HFFc6 (cell line): Measurements from ENCODE around the gene TMEM151B. TPM values are rescaled to one million over a fixed set of nuclear protein-coding genes. Genes with fewer than 3 reads are reported as not detected.

Experiments used
- DNase-seq: peaks from one replicate; pipeline ENCODE4 v3.0.0-alpha.2; 2018
- H3K27ac Mint-ChIP-seq: 2 replicates; pipeline ENCODE4 v1.8.0; 2020; ENCODE audit warnings: mild to moderate bottlenecking, mixed read lengths
- H3K27me3 Mint-ChIP-seq: 2 replicates; pipeline ENCODE4 v1.8.0; 2021; ENCODE audit warnings: mild to moderate bottlenecking, moderate library complexity, mixed read lengths; ENCODE audit not compliant: insufficient read depth
- H3K36me3 Mint-ChIP-seq: 2 replicates; pipeline ENCODE4 v1.8.0; 2021; ENCODE audit warnings: low read depth, mixed read lengths
- H3K4me1 Mint-ChIP-seq: 2 replicates; pipeline ENCODE4 v1.8.0; 2020; ENCODE audit warnings: low read depth, mixed read lengths
- H3K4me3 Mint-ChIP-seq: 2 replicates; pipeline ENCODE4 v1.8.0; 2020; ENCODE audit warnings: mild to moderate bottlenecking, moderate library complexity, mixed read lengths
- H3K9me3 Mint-ChIP-seq: 2 replicates; pipeline ENCODE4 v1.8.0; 2020; ENCODE audit warnings: mild to moderate bottlenecking, mixed read lengths
- CTCF ChIP-seq: fragments of 200-600 bp; sonication (generic); IDR thresholded peaks from 2 replicates; pipeline ENCODE4 v1.5.0; 2021; ENCODE audit warnings: antibody characterized with exemption, mild to moderate bottlenecking
- total RNA-seq, 6 experiments: library from RNA; stranded (reverse); fragmentation: NEBNext Ultra II Directional; extraction: Animal tissue kit (Norgen Biotek cat#: 25700); gene quantifications; 2 replicates in 1 of 6; 3 replicates in 5 of 6; pipeline ENCODE4 v1.2.3, GENCODE V29; 2021

TMEM151B gene
- total RNA-seq, 6 experiments from 2014 or later, result not detected

GRCh38 chr6:44302856-44303255 lies 32.6 kb downstream of the TMEM151B start:
- Mint-ChIP-seq H3K36me3 (peaks cover 12% of the 10 kb centered on the region), H3K27me3 (peaks cover 13% of the 10 kb centered on the region), H3K9me3 (no peaks in the 10 kb centered on the region), H3K4me3 (no peak overlapping the region), H3K27ac (no peak overlapping the region), H3K4me1 (no peaks in the 10 kb centered on the region)
- TF ChIP-seq CTCF, result no peak
- DNase-seq, result no peak

- Mint-ChIP-seq H3K36me3 (peaks cover 18% of the 10 kb centered on the region), H3K9me3 (no peaks in the 10 kb centered on the region), H3K27me3 (peaks cover 5% of the 10 kb centered on the region), H3K4me1 (peaks cover 1% of the 10 kb centered on the region), H3K4me3 (no peak overlapping the region), H3K27ac (no peak overlapping the region)
- no peak for DNase-seq
- TF ChIP-seq CTCF, result no peak
These were observed 33.6 kb downstream of the TMEM151B start for GRCh38 chr6:44303842-44304241.

GRCh38 chr6:44304282-44305199 lies 34.3 kb downstream of the TMEM151B start:
- TF ChIP-seq CTCF, result peak; percentile 90
- Mint-ChIP-seq H3K36me3 (peaks cover 22% of the 10 kb centered on the region), H3K27ac (no peak overlapping the region), H3K9me3 (no peaks in the 10 kb centered on the region), H3K4me1 (peaks cover 8% of the 10 kb centered on the region), H3K4me3 (no peak overlapping the region), H3K27me3 (no peaks in the 10 kb centered on the region)
- peak; percentile 5 for DNase-seq

GRCh38 chr6:44305200-44305725 lies 35.0 kb downstream of the TMEM151B start:
- Mint-ChIP-seq H3K4me3 (no peak overlapping the region), H3K36me3 (peaks cover 25% of the 10 kb centered on the region), H3K9me3 (no peaks in the 10 kb centered on the region), H3K4me1 (peaks cover 16% of the 10 kb centered on the region), H3K27me3 (no peaks in the 10 kb centered on the region), H3K27ac (no peak overlapping the region)
- DNase-seq, result no peak
- TF ChIP-seq CTCF, result no peak

GRCh38 chr6:44306710-44307109 lies 36.5 kb downstream of the TMEM151B start:
- Mint-ChIP-seq H3K27me3 (no peaks in the 10 kb centered on the region), H3K4me3 (no peak overlapping the region), H3K9me3 (no peaks in the 10 kb centered on the region), H3K27ac (no peak overlapping the region), H3K36me3 (peaks cover 18% of the 10 kb centered on the region; the same call in 1 of the 2 replicates), H3K4me1 (peaks cover 19% of the 10 kb centered on the region)
- TF ChIP-seq CTCF, result no peak
- DNase-seq, result no peak
